Activated CD4-positive, alpha-beta T cell treated with anti-CD3 and anti-CD28 coated beads for 1 hour (primary cell): ENCODE measurements around the gene SDK2.

ENCODE experiments used
- DNase-seq: peaks from one replicate; pipeline ENCODE4 v3.0.0-alpha.2; 2020

Gene SDK2

GRCh38 chr17:73352261-73352660 lies 292.0 kb downstream of the SDK2 start:
- DNase-seq, result no peak

- DNase-seq, result no peak
Observed at GRCh38 chr17:73351764-73352163, 292.5 kb downstream of the SDK2 start.

- DNase-seq, result no peak
Observed at GRCh38 chr17:73350864-73351263, 293.4 kb downstream of the SDK2 start.

GRCh38 chr17:73349647-73350046 lies 294.6 kb downstream of the SDK2 start:
- DNase-seq, result no peak

GRCh38 chr17:73349138-73349537 lies 295.1 kb downstream of the SDK2 start:
- no peak for DNase-seq

- no peak for DNase-seq
Observed at GRCh38 chr17:73348829-73349095, 295.5 kb downstream of the SDK2 start.

GRCh38 chr17:73348018-73348828 lies 296.0 kb downstream of the SDK2 start:
- DNase-seq, result no peak

GRCh38 chr17:73347351-73347750 lies 296.9 kb downstream of the SDK2 start:
- DNase-seq, result no peak

GRCh38 chr17:73346501-73347162 lies 297.6 kb downstream of the SDK2 start:
- DNase-seq, result no peak

GRCh38 chr17:73343739-73344454 lies 300.3 kb downstream of the SDK2 start:
- no peak for DNase-seq

GRCh38 chr17:73343168-73343634 lies 301.0 kb downstream of the SDK2 start:
- no peak for DNase-seq

- no peak for DNase-seq
Observed at GRCh38 chr17:73342541-73343167, 301.6 kb downstream of the SDK2 start.

GRCh38 chr17:73342050-73342522 lies 302.2 kb downstream of the SDK2 start:
- DNase-seq, result no peak

GRCh38 chr17:73341350-73342049 lies 302.7 kb downstream of the SDK2 start:
- DNase-seq, result no peak

GRCh38 chr17:73340093-73340596 lies 304.1 kb downstream of the SDK2 start:
- DNase-seq, result no peak

- no peak for DNase-seq
Observed at GRCh38 chr17:73338566-73339197, 305.6 kb downstream of the SDK2 start.

- no peak for DNase-seq
Observed at GRCh38 chr17:73338050-73338521, 306.2 kb downstream of the SDK2 start.

- no peak for DNase-seq
Observed at GRCh38 chr17:73337330-73337710, 306.9 kb downstream of the SDK2 start.

- no peak for DNase-seq
Observed at GRCh38 chr17:73336408-73337329, 307.6 kb downstream of the SDK2 start.

- no peak for DNase-seq
Observed at GRCh38 chr17:73335591-73336407, 308.4 kb downstream of the SDK2 start.
